Measurements from ENCODE around the gene OPRM1. TPM values are rescaled to one million over a fixed set of nuclear protein-coding genes. Genes with fewer than 3 reads are reported as not detected.

Gene OPRM1
- polyA plus RNA-seq, 4 donors, result 0.09 TPM; not detected in 2

GRCh38 chr6:154012852-154013251 lies 26.2 kb upstream of the OPRM1 start:
- DNase-seq (no peak), FAIRE-seq (no peak)
- Histone ChIP-seq H3K27me3 (ENCODE audit: control insufficient read depth in 3 of 3, insufficient read depth in 3 of 3, low read length in 3 of 3) (no peaks in the 10 kb centered on the region), H3K4me1 (ENCODE audit: control insufficient read depth in 3 of 3, insufficient read depth in 2 of 3, low read depth in 1 of 3, low read length in 2 of 3) (no peaks in the 10 kb centered on the region), H3K36me3 (ENCODE audit: control insufficient read depth in 3 of 3, insufficient read depth in 2 of 3, low read depth in 1 of 3, low read length in 3 of 3) (no peaks in the 10 kb centered on the region), H3K9me3 (ENCODE audit: control insufficient read depth in 2 of 2, insufficient read depth in 1 of 2, low read depth in 1 of 2, low read length in 1 of 2) (no peaks in the 10 kb centered on the region), H3K4me3 (ENCODE audit: low read depth in 1 of 3, low read length in 3 of 3) (no peak overlapping the region), H3K27ac (ENCODE audit: low read depth in 1 of 3, low read length in 2 of 3) (no peak overlapping the region)
- WGBS, 3 donors, result 65 to 81% (median 65%) methylated on average over 2 of the region's 2 CpGs

GRCh38 chr6:154017786-154018185 lies 21.3 kb upstream of the OPRM1 start:
- Histone ChIP-seq H3K4me1 (ENCODE audit: control insufficient read depth in 3 of 3, insufficient read depth in 2 of 3, low read depth in 1 of 3, low read length in 2 of 3) (no peaks in the 10 kb centered on the region), H3K9me3 (ENCODE audit: control insufficient read depth in 2 of 2, insufficient read depth in 1 of 2, low read depth in 1 of 2, low read length in 1 of 2) (peaks cover 0 to 3% of the 10 kb centered on the region in 2 donors), H3K27me3 (ENCODE audit: control insufficient read depth in 3 of 3, insufficient read depth in 3 of 3, low read length in 3 of 3) (no peaks in the 10 kb centered on the region), H3K27ac (ENCODE audit: low read depth in 1 of 3, low read length in 2 of 3) (no peak overlapping the region), H3K4me3 (ENCODE audit: low read depth in 1 of 3, low read length in 3 of 3) (no peak overlapping the region), H3K36me3 (ENCODE audit: control insufficient read depth in 3 of 3, insufficient read depth in 2 of 3, low read depth in 1 of 3, low read length in 3 of 3) (no peaks in the 10 kb centered on the region)
- DNase-seq (no peak), FAIRE-seq (no peak)
- 64 to 72% (median 71%) methylated on average over 3 of the region's 3 CpGs for WGBS, 3 donors

DNA sequence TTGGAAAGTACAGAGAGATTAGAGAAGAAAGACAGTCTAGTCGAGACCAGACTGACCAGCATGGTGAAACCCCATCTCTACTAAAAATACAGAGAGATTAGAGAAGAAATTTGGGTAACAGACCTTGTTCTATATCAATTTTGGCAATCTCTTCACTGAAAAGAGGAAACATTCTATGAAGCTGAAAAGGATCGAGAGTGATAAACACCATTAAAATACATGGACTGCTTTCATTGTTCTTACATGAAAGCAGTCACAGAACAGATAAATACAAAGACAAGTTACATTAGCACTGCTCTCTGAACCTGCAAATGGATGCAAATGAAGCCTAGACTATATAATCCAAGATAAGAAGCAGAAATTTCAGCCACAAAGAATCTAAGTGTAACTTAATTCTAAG lies 8.4 kb upstream of the OPRM1 start:
- Histone ChIP-seq H3K9me3 (ENCODE audit: control insufficient read depth in 2 of 2, insufficient read depth in 1 of 2, low read depth in 1 of 2, low read length in 1 of 2) (peaks cover 0 to 4% of the 10 kb centered on the region in 2 donors), H3K27me3 (ENCODE audit: control insufficient read depth in 3 of 3, insufficient read depth in 3 of 3, low read length in 3 of 3) (peaks cover 0 to 2% (median 0%) of the 10 kb centered on the region in 3 donors), H3K4me3 (ENCODE audit: low read depth in 1 of 3, low read length in 3 of 3) (no peak overlapping the region), H3K36me3 (ENCODE audit: control insufficient read depth in 3 of 3, insufficient read depth in 2 of 3, low read depth in 1 of 3, low read length in 3 of 3) (no peaks in the 10 kb centered on the region), H3K27ac (ENCODE audit: low read depth in 1 of 3, low read length in 2 of 3) (no peak overlapping the region), H3K4me1 (ENCODE audit: control insufficient read depth in 3 of 3, insufficient read depth in 2 of 3, low read depth in 1 of 3, low read length in 2 of 3) (no peaks in the 10 kb centered on the region)
- no peak for DNase-seq
- 36 to 66% (median 59%) methylated on average over 2 of the region's 2 CpGs for WGBS, 3 donors
- no peak for FAIRE-seq

DNA sequence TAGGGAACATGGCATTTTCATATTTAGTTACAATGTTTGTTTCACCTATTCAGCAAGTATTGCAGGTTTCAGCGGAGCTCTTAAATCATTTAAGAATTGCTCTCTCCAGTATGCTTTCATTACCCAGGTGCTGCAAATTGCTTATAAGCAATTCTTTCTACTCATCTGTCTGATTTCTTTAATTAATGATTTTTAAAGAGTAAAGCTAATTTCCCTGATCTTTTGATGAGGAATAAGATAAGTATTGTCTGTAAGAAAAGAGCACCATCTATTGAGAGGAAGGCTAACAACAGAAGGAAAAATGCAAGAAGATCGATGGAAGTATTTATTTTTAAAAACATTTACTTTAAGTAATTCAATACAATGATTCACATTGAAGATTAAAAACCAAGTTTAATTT lies 2.0 kb downstream of the OPRM1 start:
- H3K27me3 ChIP-seq (ENCODE audit: control insufficient read depth in 3 of 3, insufficient read depth in 3 of 3, low read length in 3 of 3), result peaks cover 0 to 10% (median 6%) of the 10 kb centered on the region in 3 donors
- FAIRE-seq (no peak), DNase-seq (no peak)
- no peaks in the 10 kb centered on the region for H3K9me3 ChIP-seq (ENCODE audit: control insufficient read depth in 2 of 2, insufficient read depth in 1 of 2, low read depth in 1 of 2, low read length in 1 of 2)
- H3K4me1 ChIP-seq (ENCODE audit: control insufficient read depth in 3 of 3, insufficient read depth in 2 of 3, low read depth in 1 of 3, low read length in 2 of 3), result no peaks in the 10 kb centered on the region
- no peak overlapping the region for H3K27ac ChIP-seq (ENCODE audit: low read depth in 1 of 3, low read length in 2 of 3)
- H3K36me3 ChIP-seq (ENCODE audit: control insufficient read depth in 3 of 3, insufficient read depth in 2 of 3, low read depth in 1 of 3, low read length in 3 of 3), result no peaks in the 10 kb centered on the region
- 77 to 85% (median 81%) methylated on average over 2 of the region's 2 CpGs for WGBS, 3 donors
- no peak overlapping the region for H3K4me3 ChIP-seq (ENCODE audit: low read depth in 1 of 3, low read length in 3 of 3)

GRCh38 chr6:154053141-154053540 lies 14.1 kb downstream of the OPRM1 start:
- H3K36me3 ChIP-seq (ENCODE audit: control insufficient read depth in 3 of 3, insufficient read depth in 2 of 3, low read depth in 1 of 3, low read length in 3 of 3), result no peaks in the 10 kb centered on the region
- no peak for DNase-seq
- H3K27me3 ChIP-seq (ENCODE audit: control insufficient read depth in 3 of 3, insufficient read depth in 3 of 3, low read length in 3 of 3), result no peaks in the 10 kb centered on the region
- no peaks in the 10 kb centered on the region for H3K4me1 ChIP-seq (ENCODE audit: control insufficient read depth in 3 of 3, insufficient read depth in 2 of 3, low read depth in 1 of 3, low read length in 2 of 3)
- H3K27ac ChIP-seq (ENCODE audit: low read depth in 1 of 3, low read length in 2 of 3), result no peak overlapping the region
- 14 to 40% (median 32%) methylated on average over 1 of the region's 1 CpG for WGBS, 3 donors
- H3K9me3 ChIP-seq (ENCODE audit: control insufficient read depth in 2 of 2, insufficient read depth in 1 of 2, low read depth in 1 of 2, low read length in 1 of 2), result no peaks in the 10 kb centered on the region
- no peak for FAIRE-seq
- no peak overlapping the region for H3K4me3 ChIP-seq (ENCODE audit: low read depth in 1 of 3, low read length in 3 of 3)

DNA sequence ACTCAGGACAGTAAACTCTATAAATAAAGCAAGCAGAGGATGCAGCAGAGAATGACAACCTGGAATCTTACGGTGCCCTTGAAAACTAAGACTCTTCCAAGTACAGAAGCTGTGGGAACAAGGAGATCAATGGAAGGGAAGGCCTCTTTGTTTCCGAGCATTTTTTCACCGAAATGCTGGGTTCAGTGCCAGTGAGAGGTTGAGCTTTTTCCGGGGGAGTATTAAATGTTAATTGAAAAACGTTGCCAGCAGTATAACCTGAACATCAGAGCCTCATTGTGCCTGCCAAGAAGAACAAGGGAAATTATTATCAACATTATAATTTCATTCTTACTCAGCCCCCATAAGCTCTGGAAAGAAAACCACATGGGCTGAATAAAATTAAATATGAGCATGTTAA lies 17.5 kb downstream of the OPRM1 start:
- FAIRE-seq (no peak), DNase-seq (no peak)
- Histone ChIP-seq H3K36me3 (ENCODE audit: control insufficient read depth in 3 of 3, insufficient read depth in 2 of 3, low read depth in 1 of 3, low read length in 3 of 3) (no peaks in the 10 kb centered on the region), H3K27me3 (ENCODE audit: control insufficient read depth in 3 of 3, insufficient read depth in 3 of 3, low read length in 3 of 3) (no peaks in the 10 kb centered on the region), H3K9me3 (ENCODE audit: control insufficient read depth in 2 of 2, insufficient read depth in 1 of 2, low read depth in 1 of 2, low read length in 1 of 2) (no peaks in the 10 kb centered on the region), H3K4me3 (ENCODE audit: low read depth in 1 of 3, low read length in 3 of 3) (no peak overlapping the region), H3K27ac (ENCODE audit: low read depth in 1 of 3, low read length in 2 of 3) (no peak overlapping the region), H3K4me1 (ENCODE audit: control insufficient read depth in 3 of 3, insufficient read depth in 2 of 3, low read depth in 1 of 3, low read length in 2 of 3) (no peaks in the 10 kb centered on the region)
- WGBS, 3 donors, result 64 to 84% (median 79%) methylated on average over 5 of the region's 5 CpGs

DNA sequence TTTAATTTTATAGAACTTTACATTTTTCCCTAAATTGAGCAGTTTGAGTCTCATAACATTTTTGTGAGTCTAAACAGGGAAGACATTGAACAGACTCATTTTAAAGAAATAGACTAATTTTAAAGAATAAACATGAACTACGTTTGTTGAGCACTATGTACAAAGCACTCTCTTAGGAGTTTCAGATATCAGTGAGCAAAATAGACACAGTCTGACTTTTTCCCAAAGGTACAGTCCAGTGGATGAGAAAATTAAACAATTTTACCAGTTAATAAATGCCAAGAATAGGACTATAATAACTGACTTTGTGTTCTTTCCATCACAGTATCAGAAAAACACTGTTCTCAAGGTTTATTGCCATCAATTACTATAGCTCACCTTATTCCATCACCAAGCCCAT lies 18.1 kb downstream of the OPRM1 start:
- Histone ChIP-seq H3K36me3 (ENCODE audit: control insufficient read depth in 3 of 3, insufficient read depth in 2 of 3, low read depth in 1 of 3, low read length in 3 of 3) (no peaks in the 10 kb centered on the region), H3K9me3 (ENCODE audit: control insufficient read depth in 2 of 2, insufficient read depth in 1 of 2, low read depth in 1 of 2, low read length in 1 of 2) (no peaks in the 10 kb centered on the region), H3K4me3 (ENCODE audit: low read depth in 1 of 3, low read length in 3 of 3) (no peak overlapping the region), H3K27ac (ENCODE audit: low read depth in 1 of 3, low read length in 2 of 3) (no peak overlapping the region), H3K27me3 (ENCODE audit: control insufficient read depth in 3 of 3, insufficient read depth in 3 of 3, low read length in 3 of 3) (no peaks in the 10 kb centered on the region), H3K4me1 (ENCODE audit: control insufficient read depth in 3 of 3, insufficient read depth in 2 of 3, low read depth in 1 of 3, low read length in 2 of 3) (no peaks in the 10 kb centered on the region)
- FAIRE-seq (no peak), DNase-seq (no peak)
- 20 to 27% (median 25%) methylated on average over 1 of the region's 1 CpG for WGBS, 3 donors

- no peak for DNase-seq
- Histone ChIP-seq H3K4me1 (ENCODE audit: control insufficient read depth in 3 of 3, insufficient read depth in 2 of 3, low read depth in 1 of 3, low read length in 2 of 3) (no peaks in the 10 kb centered on the region), H3K27me3 (ENCODE audit: control insufficient read depth in 3 of 3, insufficient read depth in 3 of 3, low read length in 3 of 3) (no peaks in the 10 kb centered on the region), H3K36me3 (ENCODE audit: control insufficient read depth in 3 of 3, insufficient read depth in 2 of 3, low read depth in 1 of 3, low read length in 3 of 3) (no peaks in the 10 kb centered on the region), H3K9me3 (ENCODE audit: control insufficient read depth in 2 of 2, insufficient read depth in 1 of 2, low read depth in 1 of 2, low read length in 1 of 2) (no peaks in the 10 kb centered on the region), H3K4me3 (ENCODE audit: low read depth in 1 of 3, low read length in 3 of 3) (no peak overlapping the region), H3K27ac (ENCODE audit: low read depth in 1 of 3, low read length in 2 of 3) (no peak overlapping the region)
- 66 to 76% (median 69%) methylated on average over 4 of the region's 4 CpGs for WGBS, 3 donors
- no peak for FAIRE-seq
These were observed 20.1 kb downstream of the OPRM1 start for GRCh38 chr6:154058963-154059680.

GRCh38 chr6:154060076-154060475 lies 21.0 kb downstream of the OPRM1 start:
- H3K27me3 ChIP-seq (ENCODE audit: control insufficient read depth in 3 of 3, insufficient read depth in 3 of 3, low read length in 3 of 3), result no peaks in the 10 kb centered on the region
- no peaks in the 10 kb centered on the region for H3K36me3 ChIP-seq (ENCODE audit: control insufficient read depth in 3 of 3, insufficient read depth in 2 of 3, low read depth in 1 of 3, low read length in 3 of 3)
- no peaks in the 10 kb centered on the region for H3K4me1 ChIP-seq (ENCODE audit: control insufficient read depth in 3 of 3, insufficient read depth in 2 of 3, low read depth in 1 of 3, low read length in 2 of 3)
- FAIRE-seq (no peak), DNase-seq (no peak)
- no peak overlapping the region for H3K4me3 ChIP-seq (ENCODE audit: low read depth in 1 of 3, low read length in 3 of 3)
- peaks cover 0 to under 1% of the 10 kb centered on the region in 2 donors for H3K9me3 ChIP-seq (ENCODE audit: control insufficient read depth in 2 of 2, insufficient read depth in 1 of 2, low read depth in 1 of 2, low read length in 1 of 2)
- no peak overlapping the region for H3K27ac ChIP-seq (ENCODE audit: low read depth in 1 of 3, low read length in 2 of 3)
- WGBS, 3 donors, result 82 to 89% (median 84%) methylated on average over 3 of the region's 3 CpGs
